IgD-negative memory B cell (primary cell): ENCODE measurements around the gene ACBD4. TPM values are rescaled to one million over a fixed set of nuclear protein-coding genes. Genes with fewer than 3 reads are reported as not detected.

Experiments
- H3K27ac Mint-ChIP-seq, 3 donors: one replicate each; pipeline ENCODE4 v1.8.0; 2020 to 2022; ENCODE audit warnings: mild to moderate bottlenecking in 3 of 3, mixed read lengths in 3 of 3, moderate library complexity in 1 of 3
- H3K27me3 Mint-ChIP-seq: one replicate; pipeline ENCODE4 v1.8.0; 2021; ENCODE audit warnings: mixed read lengths
- H3K36me3 Mint-ChIP-seq: one replicate; pipeline ENCODE4 v1.8.0; 2020; ENCODE audit warnings: mild to moderate bottlenecking, mixed read lengths
- H3K4me1 Mint-ChIP-seq, 3 donors: one replicate each; pipeline ENCODE4 v1.8.0; 2020 to 2022; ENCODE audit warnings: mixed read lengths in 3 of 3, mild to moderate bottlenecking in 1 of 3
- H3K4me3 Mint-ChIP-seq, 4 donors: one replicate each; pipeline ENCODE4 v1.8.0; 2020 to 2022; ENCODE audit warnings: mild to moderate bottlenecking in 4 of 4, mixed read lengths in 4 of 4, moderate library complexity in 3 of 4
- H3K9me3 Mint-ChIP-seq, 3 donors: one replicate each; pipeline ENCODE4 v1.8.0; 2020 to 2021; ENCODE audit warnings: mixed read lengths in 3 of 3, mild to moderate bottlenecking in 1 of 3
- polyA plus RNA-seq: library from polyadenylated mRNA; unstranded; fragments of 300-500 nt; fragmentation: Illumina TruSeq; gene quantifications from one replicate; pipeline ENCODE4 v1.2.3, GENCODE V29; 2021

Gene ACBD4
- polyA plus RNA-seq, 1 donor from 2014 or later = 17.6 TPM

DNA sequence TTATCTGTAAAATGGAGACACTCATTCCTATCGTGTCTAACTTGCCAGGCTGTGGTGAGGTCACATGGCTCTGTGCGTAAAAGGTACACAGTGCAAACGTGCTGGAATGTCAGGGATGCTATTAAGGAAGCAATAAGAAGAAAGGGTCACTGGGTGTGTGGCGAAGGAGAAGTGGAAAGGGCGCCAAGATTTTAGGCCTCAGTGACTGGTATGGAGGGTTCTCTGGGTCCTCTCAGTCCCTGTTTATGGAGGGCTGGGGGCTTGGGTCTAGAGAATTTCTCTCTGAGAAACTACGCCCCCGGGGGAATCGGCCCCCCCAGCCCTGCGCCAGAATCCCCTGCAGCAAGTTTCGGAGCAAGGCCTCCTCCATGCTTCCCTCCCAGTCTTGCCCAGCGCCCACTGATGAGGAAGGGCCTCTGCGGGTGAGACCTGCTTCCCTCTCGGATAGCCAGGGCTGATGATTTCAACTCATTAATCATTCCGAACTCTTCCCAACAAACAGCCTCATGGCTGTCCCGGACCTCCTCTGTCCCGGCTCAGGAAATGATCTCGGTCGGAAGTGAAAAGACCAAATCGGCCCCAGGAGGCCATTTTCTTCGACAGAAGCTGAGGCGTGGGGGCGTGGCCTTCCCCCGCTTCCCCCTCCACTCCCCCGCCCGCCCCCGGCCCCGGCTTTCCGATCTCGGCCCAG is 11.5 kb downstream of the ACBD4 start:
- H3K4me1 Mint-ChIP-seq = peaks cover 31 to 42% (median 38%) of the 10 kb centered on the region in 3 donors
- no peaks in the 10 kb centered on the region for H3K27me3 Mint-ChIP-seq
- H3K4me3 Mint-ChIP-seq = peak overlapping the region; percentile 96 to 98 (median 98)
- H3K9me3 Mint-ChIP-seq = no peaks in the 10 kb centered on the region
- peak overlapping the region; percentile 100 for H3K27ac Mint-ChIP-seq
- H3K36me3 Mint-ChIP-seq = no peaks in the 10 kb centered on the region

DNA sequence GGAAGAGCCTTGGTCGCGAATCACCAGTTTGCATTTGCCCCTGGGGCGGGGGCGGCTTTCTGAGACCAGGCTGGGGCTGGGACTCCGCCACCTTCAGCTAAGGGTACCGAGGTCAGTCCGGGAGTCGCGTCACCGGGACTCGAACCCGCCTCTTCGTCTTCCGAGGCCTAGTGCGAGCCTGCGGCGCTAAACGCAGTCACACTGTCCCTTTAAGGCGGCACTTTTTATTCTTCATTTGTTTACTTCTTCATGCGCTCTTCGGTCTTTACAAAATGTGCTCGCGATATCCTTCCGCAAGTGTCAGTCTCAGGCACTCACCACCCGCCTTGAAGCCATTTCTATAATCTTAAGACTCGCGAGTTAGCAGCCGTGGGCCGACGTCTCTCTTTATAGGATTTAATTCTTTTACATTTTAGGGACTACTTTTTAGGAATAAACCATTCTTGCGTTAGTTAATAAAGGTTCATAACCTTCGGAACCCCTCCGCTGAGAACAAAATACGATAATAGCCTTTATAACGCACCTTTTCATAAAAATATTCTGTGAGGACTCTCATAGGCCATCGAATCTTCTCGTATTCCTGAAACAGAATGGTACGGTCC is 12.2 kb downstream of the ACBD4 start:
- H3K9me3 Mint-ChIP-seq = no peaks in the 10 kb centered on the region
- H3K36me3 Mint-ChIP-seq = no peaks in the 10 kb centered on the region
- H3K27me3 Mint-ChIP-seq = no peaks in the 10 kb centered on the region
- H3K4me1 Mint-ChIP-seq = peaks cover 33 to 41% (median 38%) of the 10 kb centered on the region in 3 donors
- H3K4me3 Mint-ChIP-seq = peak overlapping the region; percentile 96 to 98 (median 98)
- peak overlapping the region; percentile 100 for H3K27ac Mint-ChIP-seq

GRCh38 chr17:45148183-45149036 is 12.9 kb downstream of the ACBD4 start, which contains the start of gene HEXIM1:
Gene HEXIM1 (plus strand): TSS chr17:45148475. CDS start chr17:45149191, 716 bp downstream.
- Mint-ChIP-seq H3K9me3 (no peaks in the 10 kb centered on the region), H3K27me3 (no peaks in the 10 kb centered on the region), H3K4me1 (peaks cover 33 to 38% (median 37%) of the 10 kb centered on the region in 3 donors), H3K4me3 (peak within 1 kb of the TSS; percentile 96 to 98 (median 98)), H3K27ac (peak within 1 kb of the TSS; percentile 100), H3K36me3 (no peaks in the 10 kb centered on the region)

DNA sequence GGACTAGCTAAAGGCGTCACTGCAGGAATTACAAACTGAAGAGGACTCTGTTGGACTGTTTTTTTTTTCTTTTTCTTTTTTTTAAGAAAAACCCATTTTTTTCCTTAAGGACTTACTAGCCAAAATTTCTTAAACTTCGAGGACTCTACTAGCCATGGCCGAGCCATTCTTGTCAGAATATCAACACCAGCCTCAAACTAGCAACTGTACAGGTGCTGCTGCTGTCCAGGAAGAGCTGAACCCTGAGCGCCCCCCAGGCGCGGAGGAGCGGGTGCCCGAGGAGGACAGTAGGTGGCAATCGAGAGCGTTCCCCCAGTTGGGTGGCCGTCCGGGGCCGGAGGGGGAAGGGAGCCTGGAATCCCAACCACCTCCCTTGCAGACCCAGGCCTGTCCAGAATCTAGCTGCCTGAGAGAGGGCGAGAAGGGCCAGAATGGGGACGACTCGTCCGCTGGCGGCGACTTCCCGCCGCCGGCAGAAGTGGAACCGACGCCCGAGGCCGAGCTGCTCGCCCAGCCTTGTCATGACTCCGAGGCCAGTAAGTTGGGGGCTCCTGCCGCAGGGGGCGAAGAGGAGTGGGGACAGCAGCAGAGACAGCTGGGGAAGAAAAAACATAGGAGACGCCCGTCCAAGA is 13.7 kb downstream of the ACBD4 start:
- Mint-ChIP-seq H3K4me3 (peak overlapping the region; percentile 96 to 98 (median 98)), H3K27ac (peak overlapping the region; percentile 100), H3K36me3 (no peaks in the 10 kb centered on the region), H3K27me3 (no peaks in the 10 kb centered on the region), H3K9me3 (no peaks in the 10 kb centered on the region), H3K4me1 (peaks cover 33 to 35% (median 33%) of the 10 kb centered on the region in 3 donors)

DNA sequence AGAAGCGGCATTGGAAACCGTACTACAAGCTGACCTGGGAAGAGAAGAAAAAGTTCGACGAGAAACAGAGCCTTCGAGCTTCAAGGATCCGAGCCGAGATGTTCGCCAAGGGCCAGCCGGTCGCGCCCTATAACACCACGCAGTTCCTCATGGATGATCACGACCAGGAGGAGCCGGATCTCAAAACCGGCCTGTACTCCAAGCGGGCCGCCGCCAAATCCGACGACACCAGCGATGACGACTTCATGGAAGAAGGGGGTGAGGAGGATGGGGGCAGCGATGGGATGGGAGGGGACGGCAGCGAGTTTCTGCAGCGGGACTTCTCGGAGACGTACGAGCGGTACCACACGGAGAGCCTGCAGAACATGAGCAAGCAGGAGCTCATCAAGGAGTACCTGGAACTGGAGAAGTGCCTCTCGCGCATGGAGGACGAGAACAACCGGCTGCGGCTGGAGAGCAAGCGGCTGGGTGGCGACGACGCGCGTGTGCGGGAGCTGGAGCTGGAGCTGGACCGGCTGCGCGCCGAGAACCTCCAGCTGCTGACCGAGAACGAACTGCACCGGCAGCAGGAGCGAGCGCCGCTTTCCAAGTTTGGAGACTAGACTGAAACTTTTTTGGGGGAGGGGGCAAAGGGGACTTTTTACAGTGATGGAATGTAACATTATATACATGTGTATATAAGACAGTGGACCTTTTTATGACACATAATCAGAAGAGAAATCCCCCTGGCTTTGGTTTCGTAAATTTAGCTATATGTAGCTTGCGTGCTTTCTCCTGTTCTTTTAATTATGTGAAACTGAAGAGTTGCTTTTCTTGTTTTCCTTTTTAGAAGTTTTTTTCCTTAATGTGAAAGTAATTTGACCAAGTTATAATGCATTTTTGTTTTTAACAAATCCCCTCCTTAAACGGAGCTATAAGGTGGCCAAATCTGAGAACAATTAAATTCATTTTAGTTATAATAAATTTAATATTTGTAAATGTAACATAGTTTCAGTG is 14.5 kb downstream of the ACBD4 start:
- Mint-ChIP-seq H3K27me3 (no peaks in the 10 kb centered on the region), H3K36me3 (no peaks in the 10 kb centered on the region), H3K9me3 (no peaks in the 10 kb centered on the region), H3K4me1 (peaks cover 31 to 33% (median 33%) of the 10 kb centered on the region in 3 donors), H3K27ac (peak overlapping the region; percentile 100), H3K4me3 (peak overlapping the region; percentile 96 to 98 (median 98))

GRCh38 chr17:45150911-45151809 is 15.7 kb downstream of the ACBD4 start:
- H3K9me3 Mint-ChIP-seq = no peaks in the 10 kb centered on the region
- peaks cover 30 to 36% (median 31%) of the 10 kb centered on the region in 3 donors for H3K4me1 Mint-ChIP-seq
- no peaks in the 10 kb centered on the region for H3K27me3 Mint-ChIP-seq
- H3K36me3 Mint-ChIP-seq = no peaks in the 10 kb centered on the region
- peak overlapping the region; percentile 8 to 98 (median 74) for H3K4me3 Mint-ChIP-seq
- H3K27ac Mint-ChIP-seq = peak overlapping the region; percentile 51 to 100 (median 75)

DNA sequence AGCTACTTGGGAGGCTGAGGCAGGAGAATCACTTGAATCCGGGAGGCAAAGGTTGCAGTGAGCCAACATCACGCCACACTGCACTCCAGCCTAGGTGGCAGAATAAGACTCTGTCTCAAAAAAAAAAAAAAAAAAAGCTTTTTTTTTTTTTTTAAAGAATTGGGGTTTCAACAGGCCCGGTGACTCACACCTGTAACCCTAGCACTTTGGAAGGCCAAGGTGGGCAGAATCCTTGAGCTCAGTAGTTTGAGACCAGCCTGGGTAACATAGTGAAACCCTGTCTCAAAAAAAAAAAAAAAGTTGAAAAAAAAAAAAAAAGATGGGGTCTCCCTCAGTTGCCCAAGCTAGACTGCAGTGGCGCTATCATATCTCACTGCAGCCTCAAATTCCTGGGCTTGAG is 19.5 kb downstream of the ACBD4 start:
- H3K4me3 Mint-ChIP-seq = no peak overlapping the region
- H3K36me3 Mint-ChIP-seq = no peaks in the 10 kb centered on the region
- H3K4me1 Mint-ChIP-seq = peaks cover 36 to 40% (median 39%) of the 10 kb centered on the region in 3 donors
- H3K27me3 Mint-ChIP-seq = no peaks in the 10 kb centered on the region
- H3K9me3 Mint-ChIP-seq = no peaks in the 10 kb centered on the region
- no peak overlapping the region for H3K27ac Mint-ChIP-seq

DNA sequence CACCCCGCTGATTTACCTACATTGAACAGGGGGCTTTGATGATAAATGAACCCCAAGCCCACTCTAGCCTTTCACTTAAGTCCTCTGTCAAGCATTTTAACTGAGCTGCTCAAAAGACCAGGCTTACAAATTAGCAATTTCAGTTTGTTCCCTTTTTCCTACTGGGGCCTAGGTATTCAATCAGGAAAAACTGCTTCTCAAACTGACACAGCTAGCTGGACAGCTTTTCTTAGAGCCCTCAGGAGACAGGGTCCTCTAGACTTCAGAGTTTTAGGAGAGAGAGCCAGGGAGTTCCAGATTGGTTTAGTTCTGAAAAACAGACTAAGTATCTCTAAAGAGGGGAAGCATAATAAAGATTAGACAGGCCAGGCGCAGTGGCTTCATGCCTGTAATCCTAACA is 20.0 kb downstream of the ACBD4 start:
- Mint-ChIP-seq H3K36me3 (no peaks in the 10 kb centered on the region), H3K4me3 (peak overlapping the region in 2 of 4 donors; percentile 25 to 52), H3K27ac (peak overlapping the region in 1 of 3 donors; percentile 71), H3K9me3 (no peaks in the 10 kb centered on the region), H3K27me3 (no peaks in the 10 kb centered on the region), H3K4me1 (peaks cover 38 to 43% (median 38%) of the 10 kb centered on the region in 3 donors)

DNA sequence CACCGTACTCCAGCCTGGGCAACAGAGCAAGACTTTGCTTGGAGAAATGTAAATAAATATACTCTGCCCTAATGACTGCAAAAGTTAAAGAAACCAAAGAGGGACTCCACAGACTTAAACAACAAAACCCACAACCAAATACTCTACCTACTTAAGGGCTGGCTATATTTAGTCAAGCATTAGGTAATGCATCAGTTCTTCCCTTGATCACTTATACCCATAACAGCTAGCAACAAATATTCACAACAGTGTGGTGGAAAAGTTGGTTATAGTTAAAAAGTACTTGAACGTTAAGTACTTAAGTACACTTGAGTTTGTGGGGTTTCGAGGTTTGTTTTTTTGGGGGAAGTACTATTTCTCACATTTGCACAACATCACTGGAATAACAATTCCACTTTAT is 20.8 kb downstream of the ACBD4 start:
- H3K27ac Mint-ChIP-seq = no peak overlapping the region
- H3K9me3 Mint-ChIP-seq = no peaks in the 10 kb centered on the region
- H3K36me3 Mint-ChIP-seq = no peaks in the 10 kb centered on the region
- H3K27me3 Mint-ChIP-seq = no peaks in the 10 kb centered on the region
- H3K4me1 Mint-ChIP-seq = peaks cover 30 to 38% (median 32%) of the 10 kb centered on the region in 3 donors
- peak overlapping the region in 1 of 4 donors; percentile 75 for H3K4me3 Mint-ChIP-seq

- H3K36me3 Mint-ChIP-seq = no peaks in the 10 kb centered on the region
- peak overlapping the region; percentile 98 to 99 (median 99) for H3K27ac Mint-ChIP-seq
- no peaks in the 10 kb centered on the region for H3K27me3 Mint-ChIP-seq
- peaks cover 28 to 37% (median 28%) of the 10 kb centered on the region in 3 donors for H3K4me1 Mint-ChIP-seq
- peak overlapping the region; percentile 85 to 98 (median 94) for H3K4me3 Mint-ChIP-seq
- no peaks in the 10 kb centered on the region for H3K9me3 Mint-ChIP-seq
Observed at GRCh38 chr17:45160447-45161287, 25.2 kb downstream of the ACBD4 start.

GRCh38 chr17:45161288-45162024 is 26.0 kb downstream of the ACBD4 start, which contains the start of gene HEXIM2:
Gene HEXIM2 (plus strand): TSS chr17:45161875. CDS start chr17:45162794, 919 bp downstream.
- Mint-ChIP-seq H3K27ac (peak within 1 kb of the TSS; percentile 98 to 99 (median 99)), H3K4me1 (peaks cover 23 to 34% (median 25%) of the 10 kb centered on the region in 3 donors), H3K9me3 (no peaks in the 10 kb centered on the region), H3K36me3 (peaks cover 2% of the 10 kb centered on the region), H3K27me3 (no peaks in the 10 kb centered on the region), H3K4me3 (peak within 1 kb of the TSS; percentile 85 to 98 (median 94))
